WTC11 (cell line): Measurements from ENCODE around the gene FAM107B. TPM values are rescaled to one million over a fixed set of nuclear protein-coding genes. Genes with fewer than 3 reads are reported as not detected.

Experiments used
- ATAC-seq: fragments of 200-7000 bp; cut with Tn5 transposase; 2 replicates; pipeline ENCODE4 v1.10.0; 2021; ENCODE audit warnings: mild to moderate bottlenecking, moderate library complexity
- CTCF ChIA-PET: fragments of 300-600 bp; sonication (Branson Sonifier 250); formaldehyde crosslinking; loops from one replicate; lab custom pipeline; 2021; ENCODE audit warnings: antibody characterized with exemption; lab: Charles Lee
- POLR2A ChIA-PET: fragments of 350-600 bp; sonication (Branson Sonifier 250); formaldehyde crosslinking; loops from one replicate; lab custom pipeline; 2021; ENCODE audit warnings: antibody characterized with exemption; lab: Charles Lee
- DNase-seq: peaks from one replicate; pipeline ENCODE4 v3.0.0; 2021; ENCODE audit warnings: low spot score
- H3K27ac Mint-ChIP-seq: 2 replicates; pipeline ENCODE4 v1.8.0; 2021; ENCODE audit warnings: mixed read lengths
- H3K27me3 Mint-ChIP-seq: 2 replicates; pipeline ENCODE4 v1.8.0; 2021; ENCODE audit warnings: low read depth, mild to moderate bottlenecking, moderate library complexity, mixed read lengths
- H3K36me3 Mint-ChIP-seq: 2 replicates; pipeline ENCODE4 v1.8.0; 2021; ENCODE audit warnings: mixed read lengths
- H3K4me1 Mint-ChIP-seq: 2 replicates; pipeline ENCODE4 v1.8.0; 2022; ENCODE audit warnings: mixed read lengths
- H3K4me3 Mint-ChIP-seq: 2 replicates; pipeline ENCODE4 v1.8.0; 2021; ENCODE audit warnings: mild to moderate bottlenecking, moderate library complexity, mixed read lengths
- H3K9me3 Mint-ChIP-seq: 2 replicates; pipeline ENCODE4 v1.8.0; 2021; ENCODE audit warnings: mixed read lengths
- AFF4 ChIP-seq: sonication (generic); formaldehyde crosslinking; IDR thresholded peaks from 2 replicates; pipeline ENCODE4 v1.8.1; 2023; ENCODE audit warnings: mild to moderate bottlenecking, missing genetic modification reagents, borderline replicate concordance
- ATF6 ChIP-seq: sonication (generic); formaldehyde crosslinking; IDR thresholded peaks from 2 replicates; pipeline ENCODE4 v1.8.1; 2023; ENCODE audit warnings: mild to moderate bottlenecking, missing genetic modification reagents
- CDX4 ChIP-seq: fragments of 250-450 bp; sonication (Bioruptor Pico); IDR thresholded peaks from 2 replicates; pipeline ENCODE4 v1.9.0; 2021; ENCODE audit warnings: moderate library complexity, mild to moderate bottlenecking, inconsistent platforms, borderline replicate concordance
- CTCF ChIP-seq: fragments of 200-600 bp; IDR thresholded peaks from 2 replicates; pipeline ENCODE4 v1.8.0; 2022; ENCODE audit warnings: antibody characterized with exemption
- JUN ChIP-seq: sonication (generic); formaldehyde crosslinking; IDR thresholded peaks from 2 replicates; pipeline ENCODE4 v1.8.0; 2023; ENCODE audit warnings: mild to moderate bottlenecking, missing genetic modification reagents
- NR3C1 ChIP-seq: sonication (generic); formaldehyde crosslinking; conservative IDR thresholded peaks from 2 replicates; pipeline ENCODE4 v1.8.1; 2023; ENCODE audit warnings: low read depth, mild to moderate bottlenecking, missing genetic modification reagents
- PRRX2 ChIP-seq: fragments of 250-450 bp; sonication (Bioruptor Pico); IDR thresholded peaks from 2 replicates; pipeline ENCODE4 v1.8.0; 2021; ENCODE audit warnings: mild to moderate bottlenecking
- SMAD3 ChIP-seq: sonication (generic); formaldehyde crosslinking; IDR thresholded peaks from 2 replicates; pipeline ENCODE4 v1.8.0; 2022; ENCODE audit warnings: missing genetic modification reagents, mild to moderate bottlenecking, borderline replicate concordance
- TCF7 ChIP-seq: sonication (generic); formaldehyde crosslinking; IDR thresholded peaks from 2 replicates; pipeline ENCODE4 v1.8.0; 2022; ENCODE audit warnings: mild to moderate bottlenecking, low read depth, missing genetic modification reagents, moderate library complexity
- ZBTB21 ChIP-seq: sonication (generic); formaldehyde crosslinking; IDR thresholded peaks from 2 replicates; pipeline ENCODE4 v1.8.1; 2023; ENCODE audit warnings: mild to moderate bottlenecking, missing genetic modification reagents, borderline replicate concordance
- ZNF121 ChIP-seq: sonication (generic); formaldehyde crosslinking; IDR thresholded peaks from 2 replicates; pipeline ENCODE4 v1.8.0; 2023; ENCODE audit warnings: missing genetic modification reagents
- ZNF281 ChIP-seq: sonication (generic); formaldehyde crosslinking; IDR thresholded peaks from 2 replicates; pipeline ENCODE4 v1.8.0; 2023; ENCODE audit warnings: mild to moderate bottlenecking, missing genetic modification reagents
- ZNF416 ChIP-seq: fragments of 250-450 bp; sonication (Bioruptor Pico); IDR thresholded peaks from 2 replicates; pipeline ENCODE4 v1.9.0; 2021; ENCODE audit warnings: mild to moderate bottlenecking, inconsistent platforms
- ZNF671 ChIP-seq: fragments of 250-450 bp; sonication (Bioruptor Pico); IDR thresholded peaks from 2 replicates; pipeline ENCODE4 v1.8.0; 2021; ENCODE audit warnings: mild to moderate bottlenecking
- ZSCAN18 ChIP-seq: fragments of 250-450 bp; sonication (Bioruptor Pico); IDR thresholded peaks from 2 replicates; pipeline ENCODE4 v2.1.2; 2022; ENCODE audit warnings: mild to moderate bottlenecking, moderate library complexity
- total RNA-seq: library from RNA; stranded (reverse); gene quantifications from 3 replicates; pipeline ENCODE4 v1.2.3, GENCODE V29; 2021

Gene FAM107B
- total RNA-seq, 1 experiment from 2014 or later = 22.4 TPM

GRCh38 chr10:14595526-14596182, 179.0 kb downstream of the FAM107B start:
- Mint-ChIP-seq H3K27ac (no peak overlapping the region), H3K9me3 (no peaks in the 10 kb centered on the region), H3K4me1 (peaks cover 15% of the 10 kb centered on the region), H3K36me3 (peaks cover 8% of the 10 kb centered on the region), H3K27me3 (no peaks in the 10 kb centered on the region), H3K4me3 (no peak overlapping the region)
- no peak; the same call in 1 of the 2 replicates for ATAC-seq
- TF ChIP-seq ZNF671 (CRISPR knock-in tag) = no peak
- TF ChIP-seq CDX4 = no peak
- no peak for TF ChIP-seq TCF7 (CRISPR knock-in tag)
- no peak for TF ChIP-seq ZSCAN18 (CRISPR knock-in tag)
- TF ChIP-seq ZNF416 (CRISPR knock-in tag) = no peak
- TF ChIP-seq ZBTB21 = no peak
- TF ChIP-seq ZNF121 (CRISPR knock-in tag) = no peak
- TF ChIP-seq PRRX2 (CRISPR knock-in tag) = no peak
- no peak for TF ChIP-seq ZNF281 (CRISPR knock-in tag)
- TF ChIP-seq JUN (CRISPR knock-in tag) = no peak
- no peak for TF ChIP-seq AFF4 (CRISPR knock-in tag)
- no peak for TF ChIP-seq CTCF
- no peak for DNase-seq
- POLR2A ChIA-PET = no interaction called here
- CTCF ChIA-PET = interaction anchor here (0.6 kb wide), 1 partner anchor 399 kb away, joined by 3 read pairs; no protein-coding TSS in a partner anchor

GRCh38 chr10:14594878-14595525, 179.7 kb downstream of the FAM107B start:
- H3K27ac Mint-ChIP-seq = no peak overlapping the region
- ATAC-seq (no peak), DNase-seq (no peak)
- H3K4me1 Mint-ChIP-seq = peaks cover 21% of the 10 kb centered on the region
- ChIA-PET POLR2A (no interaction called here), CTCF (interaction anchor here (0.6 kb wide), 1 partner anchor 398 kb away, joined by 3 read pairs; no protein-coding TSS in a partner anchor)
- no peaks in the 10 kb centered on the region for H3K27me3 Mint-ChIP-seq
- peaks cover 8% of the 10 kb centered on the region for H3K36me3 Mint-ChIP-seq
- no peaks in the 10 kb centered on the region for H3K9me3 Mint-ChIP-seq
- H3K4me3 Mint-ChIP-seq = no peak overlapping the region
- no peak for TF ChIP-seq ATF6 (CRISPR knock-in tag)
- TF ChIP-seq NR3C1 (CRISPR knock-in tag) = no peak
- no peak for TF ChIP-seq SMAD3 (CRISPR knock-in tag)
